ENCODE data around the gene PVR.

Gene PVR

DNA sequence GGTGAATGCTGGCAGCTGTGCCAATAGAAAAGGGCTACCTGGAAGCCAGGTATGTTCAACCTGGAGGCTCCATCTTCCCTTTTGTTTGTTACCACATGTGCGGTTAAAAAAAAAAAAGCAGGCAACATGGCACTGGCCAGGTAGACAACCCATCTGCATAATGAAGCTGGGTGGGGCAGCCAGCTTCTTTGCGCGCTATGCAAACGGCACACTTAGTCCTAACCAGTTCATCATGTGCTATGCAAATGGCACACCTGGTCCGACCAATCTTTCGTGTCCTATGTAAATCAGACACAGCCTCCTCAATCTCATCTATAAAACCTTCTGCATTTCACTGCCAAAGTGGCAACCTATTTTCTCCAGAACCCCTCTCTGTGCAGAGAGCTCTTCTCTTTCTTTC is 41.6 kb upstream of the PVR start:
- H3K4me3 ChIP-seq (ENCODE audit: low read depth, low read length): no peak overlapping the region
- TF ChIP-seq, protein P1, sequence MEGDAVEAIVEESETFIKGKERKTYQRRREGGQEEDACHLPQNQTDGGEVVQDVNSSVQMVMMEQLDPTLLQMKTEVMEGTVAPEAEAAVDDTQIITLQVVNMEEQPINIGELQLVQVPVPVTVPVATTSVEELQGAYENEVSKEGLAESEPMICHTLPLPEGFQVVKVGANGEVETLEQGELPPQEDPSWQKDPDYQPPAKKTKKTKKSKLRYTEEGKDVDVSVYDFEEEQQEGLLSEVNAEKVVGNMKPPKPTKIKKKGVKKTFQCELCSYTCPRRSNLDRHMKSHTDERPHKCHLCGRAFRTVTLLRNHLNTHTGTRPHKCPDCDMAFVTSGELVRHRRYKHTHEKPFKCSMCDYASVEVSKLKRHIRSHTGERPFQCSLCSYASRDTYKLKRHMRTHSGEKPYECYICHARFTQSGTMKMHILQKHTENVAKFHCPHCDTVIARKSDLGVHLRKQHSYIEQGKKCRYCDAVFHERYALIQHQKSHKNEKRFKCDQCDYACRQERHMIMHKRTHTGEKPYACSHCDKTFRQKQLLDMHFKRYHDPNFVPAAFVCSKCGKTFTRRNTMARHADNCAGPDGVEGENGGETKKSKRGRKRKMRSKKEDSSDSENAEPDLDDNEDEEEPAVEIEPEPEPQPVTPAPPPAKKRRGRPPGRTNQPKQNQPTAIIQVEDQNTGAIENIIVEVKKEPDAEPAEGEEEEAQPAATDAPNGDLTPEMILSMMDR (IDR thresholded peaks at IDR 0.05; ENCODE audit: control insufficient read depth, extremely low read depth, insufficient read depth): no peak
- DNase-seq (ENCODE audit: low read depth): peak; percentile 48

DNA sequence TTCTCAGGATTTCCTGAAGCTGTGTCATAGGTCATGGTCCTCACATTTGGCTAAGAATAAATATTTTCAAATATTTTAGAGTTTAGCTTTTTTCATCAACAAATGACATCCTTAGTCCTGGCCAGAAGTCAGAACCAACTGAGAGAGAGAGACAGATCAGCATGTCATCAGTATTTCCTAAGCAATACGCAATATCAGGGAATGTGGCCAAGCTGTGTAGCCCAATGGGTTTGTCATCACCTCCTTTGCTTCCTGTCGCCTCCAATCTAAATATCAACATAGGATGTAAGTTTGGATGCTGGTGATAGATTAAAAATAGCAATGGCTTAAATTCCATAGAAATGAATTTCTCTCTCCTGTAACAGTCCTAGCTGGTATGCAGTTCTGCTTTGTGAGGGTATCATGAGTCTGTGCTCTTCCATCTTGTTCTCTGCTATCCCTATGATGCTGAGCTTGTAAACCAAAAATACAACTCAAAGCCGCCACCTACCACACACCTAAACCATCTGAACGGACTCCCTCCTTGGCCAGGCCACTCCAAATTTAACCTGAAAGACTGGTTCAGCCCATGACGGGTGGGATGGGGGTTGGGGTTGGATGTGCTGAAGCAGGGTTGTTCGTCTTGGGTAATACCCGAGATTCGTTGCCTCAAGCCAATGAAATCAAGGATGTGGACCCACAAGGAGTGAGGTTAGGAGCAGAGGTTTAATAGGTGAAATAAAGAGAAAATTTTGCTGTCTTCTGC is 40.3 kb upstream of the PVR start:
- H3K4me3 ChIP-seq (ENCODE audit: low read depth, low read length): no peak overlapping the region
- TF ChIP-seq, protein P1 (IDR thresholded peaks at IDR 0.05; ENCODE audit: control insufficient read depth, extremely low read depth, insufficient read depth): no peak
- no peak for DNase-seq (ENCODE audit: low read depth)

DNA sequence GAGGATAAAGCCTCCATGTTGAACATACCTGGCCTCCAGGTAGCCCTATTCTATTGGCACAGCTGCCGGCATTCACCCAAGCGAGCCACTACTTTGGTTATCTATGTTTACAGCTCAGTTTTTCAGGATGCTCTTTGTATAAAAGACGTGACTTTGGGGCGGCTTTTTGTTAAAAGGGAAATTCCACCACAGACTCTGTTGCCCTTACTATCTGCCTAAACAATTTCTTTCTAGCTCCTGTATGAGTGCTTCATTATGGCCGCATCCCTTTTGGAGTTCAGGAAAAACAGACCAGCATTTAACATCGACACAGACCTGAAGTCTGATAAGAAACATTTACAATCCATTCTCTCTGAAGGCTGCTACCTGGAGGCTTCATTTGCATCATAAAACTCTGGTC is 39.5 kb upstream of the PVR start:
- H3K4me3 ChIP-seq (ENCODE audit: low read depth, low read length): no peak overlapping the region
- DNase-seq (ENCODE audit: low read depth): no peak
- TF ChIP-seq, protein P1 (IDR thresholded peaks at IDR 0.05; ENCODE audit: control insufficient read depth, extremely low read depth, insufficient read depth): no peak

DNA sequence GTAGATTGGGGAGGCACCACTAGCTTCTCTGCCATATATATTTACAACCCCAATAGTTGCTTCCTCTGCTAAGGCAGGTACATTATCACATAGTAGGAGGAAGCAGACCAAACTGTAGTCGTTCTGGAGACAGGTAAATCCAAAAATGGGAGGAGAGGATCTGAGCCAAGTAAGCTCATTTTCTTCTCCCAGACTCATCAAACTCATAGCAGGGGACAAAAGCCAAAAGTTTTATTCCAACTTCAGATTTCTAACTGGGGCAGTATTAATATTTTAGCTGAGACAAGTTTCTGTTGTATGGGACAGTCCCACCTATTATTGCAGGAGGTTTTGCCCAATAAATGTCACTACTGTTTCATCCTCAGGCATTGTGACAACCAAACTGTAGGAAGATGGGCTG is 38.2 kb upstream of the PVR start:
- DNase-seq (ENCODE audit: low read depth): no peak
- TF ChIP-seq, protein P1 (IDR thresholded peaks at IDR 0.05; ENCODE audit: control insufficient read depth, extremely low read depth, insufficient read depth): no peak
- no peak overlapping the region for H3K4me3 ChIP-seq (ENCODE audit: low read depth, low read length)

DNA sequence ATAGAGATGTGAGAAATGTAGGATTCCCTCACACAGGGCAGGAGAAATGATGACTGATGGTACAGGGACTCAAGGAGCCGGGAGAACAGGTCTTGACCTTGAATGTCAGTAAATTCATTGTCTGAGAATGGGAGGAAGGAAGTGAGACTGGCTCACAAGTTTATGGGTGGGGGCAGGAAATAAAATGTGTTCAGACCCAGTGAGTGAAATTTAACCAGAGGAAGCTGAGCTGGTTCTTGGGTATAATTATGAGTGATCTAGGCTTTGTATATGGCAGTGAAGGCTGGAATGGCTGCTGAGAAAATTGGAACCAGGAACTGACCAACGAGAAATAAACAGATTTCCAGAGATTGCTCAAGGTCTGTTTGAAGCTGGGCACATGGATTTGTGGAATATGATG is 36.7 kb upstream of the PVR start:
- TF ChIP-seq, protein P1 (IDR thresholded peaks at IDR 0.05; ENCODE audit: control insufficient read depth, extremely low read depth, insufficient read depth): no peak
- H3K4me3 ChIP-seq (ENCODE audit: low read depth, low read length): no peak overlapping the region
- DNase-seq (ENCODE audit: low read depth): no peak

DNA sequence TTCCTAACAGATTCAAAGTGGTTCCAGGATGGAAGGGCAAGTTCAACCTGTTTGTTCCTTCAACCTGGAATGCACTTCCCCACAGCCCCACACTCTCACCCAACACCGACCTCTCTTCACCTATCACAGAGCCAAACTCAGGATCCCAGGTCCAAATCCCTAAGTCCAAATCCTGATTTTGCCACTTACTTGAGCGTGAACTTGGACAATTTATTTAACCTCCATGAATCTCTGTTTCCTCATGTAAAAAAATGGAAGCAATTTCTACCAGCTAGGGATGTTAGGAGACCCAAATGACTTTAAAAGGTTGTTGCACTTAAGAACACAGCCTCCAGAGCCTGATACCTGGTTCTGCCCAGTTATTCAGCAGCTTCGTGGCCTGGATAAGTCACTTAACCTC is 35.8 kb upstream of the PVR start:
- TF ChIP-seq, protein P1 (IDR thresholded peaks at IDR 0.05; ENCODE audit: control insufficient read depth, extremely low read depth, insufficient read depth): no peak
- no peak for DNase-seq (ENCODE audit: low read depth)
- H3K4me3 ChIP-seq (ENCODE audit: low read depth, low read length): no peak overlapping the region

DNA sequence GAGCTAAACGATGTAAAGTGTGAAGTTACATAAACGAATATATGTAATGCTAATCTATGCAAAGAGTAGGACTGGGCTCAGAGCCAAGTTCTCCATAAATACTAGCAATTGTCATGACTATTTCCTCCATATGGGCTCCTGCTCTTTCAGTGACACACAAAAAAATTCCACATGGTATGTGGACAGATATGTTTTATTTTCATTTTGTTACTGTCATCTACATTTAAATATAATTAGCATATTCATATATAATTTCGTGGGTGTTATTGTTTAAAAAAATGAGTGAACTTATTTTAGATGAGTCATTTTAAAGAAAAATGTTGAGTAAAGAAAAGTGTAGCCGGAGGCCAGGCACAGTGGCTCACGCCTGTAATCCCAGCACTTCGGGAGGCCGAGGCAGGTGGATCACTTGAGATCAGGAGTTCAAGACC is 35.3 kb upstream of the PVR start:
- no peak for DNase-seq (ENCODE audit: low read depth)

More for the DNA sequence above, 35.3 kb upstream of the PVR start:
- H3K4me3 ChIP-seq (ENCODE audit: low read depth, low read length): no peak overlapping the region
- TF ChIP-seq, protein P1 (IDR thresholded peaks at IDR 0.05; ENCODE audit: control insufficient read depth, extremely low read depth, insufficient read depth): no peak
